ENCODE measurements around the gene ALDH9A1. TPM values are rescaled to one million over a fixed set of nuclear protein-coding genes. Genes with fewer than 3 reads are reported as not detected.

ALDH9A1 gene
- total and polyA plus RNA-seq, 2 donors (not counting 3 experiments of a cell fraction or from before 2014, with no cell fraction given), result 25.5 to 47.4 TPM

DNA sequence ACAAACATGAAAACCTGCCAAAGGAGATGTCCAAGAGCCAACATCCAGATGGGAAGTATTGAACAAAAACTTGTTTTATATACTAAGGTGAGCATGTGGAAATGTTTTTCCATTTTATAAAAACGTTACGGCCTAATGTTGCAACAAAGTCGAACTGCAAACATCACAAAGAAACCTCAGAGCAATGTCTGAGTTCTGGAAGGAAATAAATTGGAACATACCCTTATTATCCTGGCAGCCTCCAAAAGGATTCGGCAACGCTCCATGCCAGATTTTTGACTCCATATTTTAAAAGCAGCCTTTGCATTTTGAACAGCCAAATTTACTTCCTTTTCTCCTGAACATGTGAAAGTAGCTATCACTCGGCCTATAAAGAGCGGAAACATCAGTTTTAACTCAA, 3.3 kb downstream of the ALDH9A1 start:
- Histone ChIP-seq H3K27me3 (ENCODE audit: control insufficient read depth in 2 of 2, insufficient read depth in 2 of 2, low read length in 2 of 2) (no peaks in the 10 kb centered on the region), H3K36me3 (ENCODE audit: control insufficient read depth in 2 of 2, extremely low read depth in 1 of 2, insufficient read depth in 2 of 2, low read length in 2 of 2) (no peaks in the 10 kb centered on the region)

More for the DNA sequence above, 3.3 kb downstream of the ALDH9A1 start:
- no peaks in the 10 kb centered on the region for H3K9me3 ChIP-seq (replicated peaks; ENCODE audit: control insufficient read depth, insufficient read depth, low read length)
- peaks cover 21% of the 10 kb centered on the region for H3K4me1 ChIP-seq (ENCODE audit: control insufficient read depth, extremely low read depth, insufficient read depth, low read length)
- no peak overlapping the region for H2AFZ ChIP-seq (ENCODE audit: low read depth, low read length)
- no peak for DNase-seq (ENCODE audit: low read depth, low spot score)
- no peaks in the 10 kb centered on the region for H4K20me1 ChIP-seq (replicated peaks; ENCODE audit: control insufficient read depth, extremely low read depth, insufficient read depth, low read length)
- peaks cover 39% of the 10 kb centered on the region for H3K79me2 ChIP-seq (ENCODE audit: control insufficient read depth, insufficient read depth, low read length)
- intact Hi-C loops (cut with micrococcal nuclease), result loop anchor here (5.0 kb wide), 1 partner anchor 217 kb away; no protein-coding TSS in a partner anchor
- dilution Hi-C loops (cut with MboI; ENCODE audit: extremely low pct_ligation_motif_present, low sequenced_read_pairs), result no loop called here
- H3K27ac ChIP-seq (ENCODE audit: insufficient read depth, low read depth, low read length), result no peak overlapping the region
- no peak overlapping the region for H3K4me3 ChIP-seq (replicated peaks in 1 of 3; ENCODE audit: insufficient read depth in 1 of 3, low read depth in 1 of 3, low read length in 3 of 3)
- no TSS peak for BruUV-seq (replicated peaks)
- no peak for FAIRE-seq
- ChIA-PET CTCF (interaction anchor here (1.0 to 1.2 kb wide), 3 partner anchors 9 to 230 kb away, joined by 3 to 4 read pairs (median 4); no protein-coding TSS in a partner anchor), POLR2A (no interaction called here)
- H3K9me1 ChIP-seq (replicated peaks; ENCODE audit: control insufficient read depth, extremely low read depth, insufficient read depth, low read length), result no peaks in the 10 kb centered on the region
- H3K9ac ChIP-seq (replicated peaks; ENCODE audit: extremely low read depth, insufficient read depth, low read length), result no peak overlapping the region
- H3K4me2 ChIP-seq (ENCODE audit: insufficient read depth, low read length), result no peak overlapping the region
- TF ChIP-seq, protein P1, sequence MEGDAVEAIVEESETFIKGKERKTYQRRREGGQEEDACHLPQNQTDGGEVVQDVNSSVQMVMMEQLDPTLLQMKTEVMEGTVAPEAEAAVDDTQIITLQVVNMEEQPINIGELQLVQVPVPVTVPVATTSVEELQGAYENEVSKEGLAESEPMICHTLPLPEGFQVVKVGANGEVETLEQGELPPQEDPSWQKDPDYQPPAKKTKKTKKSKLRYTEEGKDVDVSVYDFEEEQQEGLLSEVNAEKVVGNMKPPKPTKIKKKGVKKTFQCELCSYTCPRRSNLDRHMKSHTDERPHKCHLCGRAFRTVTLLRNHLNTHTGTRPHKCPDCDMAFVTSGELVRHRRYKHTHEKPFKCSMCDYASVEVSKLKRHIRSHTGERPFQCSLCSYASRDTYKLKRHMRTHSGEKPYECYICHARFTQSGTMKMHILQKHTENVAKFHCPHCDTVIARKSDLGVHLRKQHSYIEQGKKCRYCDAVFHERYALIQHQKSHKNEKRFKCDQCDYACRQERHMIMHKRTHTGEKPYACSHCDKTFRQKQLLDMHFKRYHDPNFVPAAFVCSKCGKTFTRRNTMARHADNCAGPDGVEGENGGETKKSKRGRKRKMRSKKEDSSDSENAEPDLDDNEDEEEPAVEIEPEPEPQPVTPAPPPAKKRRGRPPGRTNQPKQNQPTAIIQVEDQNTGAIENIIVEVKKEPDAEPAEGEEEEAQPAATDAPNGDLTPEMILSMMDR (IDR thresholded peaks at IDR 0.05; ENCODE audit: extremely low read depth in 1 of 2, insufficient read depth in 1 of 2, low read depth in 1 of 2, low read length in 2 of 2), result no peak
- TF ChIP-seq MYC (IDR thresholded peaks at IDR 0.05; ENCODE audit: low read depth, low read length) (no peak), JUN (IDR thresholded peaks at IDR 0.05; ENCODE audit: borderline replicate concordance, insufficient read depth, insufficient read length, low read depth) (no peak), POLR2A (IDR thresholded peaks at IDR 0.05; ENCODE audit: low read depth, low read length) (no peak), FOS (IDR thresholded peaks at IDR 0.05; ENCODE audit: borderline replicate concordance, insufficient read depth, low read length) (no peak), GATA2 (IDR thresholded peaks at IDR 0.05; ENCODE audit: insufficient read depth, insufficient read length, low read depth, low read length) (no peak), EZH2 (IDR thresholded peaks at IDR 0.05; ENCODE audit: borderline replicate concordance, low read depth, low read length, severe bottlenecking) (no peak), POLR2AphosphoS5 (IDR thresholded peaks at IDR 0.05; ENCODE audit: insufficient read depth, low read depth, low read length) (no peak)
- TF ChIP-seq, protein P2, sequence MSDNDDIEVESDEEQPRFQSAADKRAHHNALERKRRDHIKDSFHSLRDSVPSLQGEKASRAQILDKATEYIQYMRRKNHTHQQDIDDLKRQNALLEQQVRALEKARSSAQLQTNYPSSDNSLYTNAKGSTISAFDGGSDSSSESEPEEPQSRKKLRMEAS (IDR thresholded peaks at IDR 0.05; ENCODE audit: insufficient read depth, insufficient read length), result no peak

Data from endothelial cell of umbilical vein (primary cell).